NCI-H146 (cell line): Measurements from ENCODE around the gene ASTN2.
"Not testable (repeated sequence)": the region's sequence is repeated elsewhere in the genome, so short reads cannot be mapped to it uniquely, and the experiment has no call there.

Experiments
- DNase-seq: peaks from one replicate; lab custom pipeline; 2025; lab: John Stamatoyannopoulos, UW

The ASTN2 gene

GRCh38 chr9:116700882-116701865, 713.7 kb downstream of the ASTN2 start:
- DNase-seq = peak; percentile 39

- DNase-seq = no peak
These were observed 714.6 kb downstream of the ASTN2 start for GRCh38 chr9:116700279-116700678.

GRCh38 chr9:116697887-116698286, 717.0 kb downstream of the ASTN2 start:
- no peak for DNase-seq

- no peak for DNase-seq
These were observed 717.5 kb downstream of the ASTN2 start for GRCh38 chr9:116697362-116697761.

- DNase-seq = no peak
These were observed 719.4 kb downstream of the ASTN2 start for GRCh38 chr9:116695438-116695837.

- DNase-seq = no peak
These were observed 720.0 kb downstream of the ASTN2 start for GRCh38 chr9:116694785-116695291.

- DNase-seq = no peak
These were observed 721.6 kb downstream of the ASTN2 start for GRCh38 chr9:116693233-116693731.

GRCh38 chr9:116692616-116693015, 722.2 kb downstream of the ASTN2 start:
- DNase-seq = no peak

- no peak for DNase-seq
These were observed 723.2 kb downstream of the ASTN2 start for GRCh38 chr9:116691607-116692006.

GRCh38 chr9:116690805-116691204, 724.1 kb downstream of the ASTN2 start:
- not testable (repeated sequence) for DNase-seq

- DNase-seq = no peak
These were observed 725.3 kb downstream of the ASTN2 start for GRCh38 chr9:116689486-116690032.

- DNase-seq = no peak
These were observed 725.9 kb downstream of the ASTN2 start for GRCh38 chr9:116688806-116689485.

- no peak for DNase-seq
These were observed 727.1 kb downstream of the ASTN2 start for GRCh38 chr9:116687754-116688135.

- peak; percentile 90 for DNase-seq
These were observed 727.6 kb downstream of the ASTN2 start, which contains the start of gene TRIM32 for GRCh38 chr9:116687074-116687753. TSS of gene TRIM32 (plus strand) at chr9:116687305. CDS start at chr9:116697743, 10,438 bp downstream.

- DNase-seq = no peak
These were observed 728.2 kb downstream of the ASTN2 start for GRCh38 chr9:116686693-116687073.

- no peak for DNase-seq
These were observed 728.7 kb downstream of the ASTN2 start for GRCh38 chr9:116686135-116686534.

GRCh38 chr9:116685166-116685565, 729.7 kb downstream of the ASTN2 start:
- no peak for DNase-seq

GRCh38 chr9:116683535-116683934, 731.3 kb downstream of the ASTN2 start:
- no peak for DNase-seq

- DNase-seq = no peak
These were observed 740.5 kb downstream of the ASTN2 start for GRCh38 chr9:116674210-116674980.

- no peak for DNase-seq
These were observed 741.5 kb downstream of the ASTN2 start for GRCh38 chr9:116673375-116673774.

GRCh38 chr9:116671605-116672004, 743.3 kb downstream of the ASTN2 start:
- no peak for DNase-seq
